Measurements from ENCODE around the gene GNAI3. TPM values are rescaled to one million over a fixed set of nuclear protein-coding genes. Genes with fewer than 3 reads are reported as not detected.

The GNAI3 gene
- polyA plus RNA-seq, 1 donor (not counting 4 experiments of a cell fraction or from before 2014, with no cell fraction given) = 14.1 TPM

GRCh38 chr1:109657970-109658369, 109.6 kb downstream of the GNAI3 start:
- H3K4me2 ChIP-seq (ENCODE audit: control insufficient read depth, extremely low read depth, insufficient read depth, low read depth, low read length) = no peak overlapping the region
- H3K27me3 ChIP-seq (ENCODE audit: control insufficient read depth, extremely low read depth, insufficient read depth, low read length) = no peaks in the 10 kb centered on the region
- H2AFZ ChIP-seq (ENCODE audit: control insufficient read depth, low read length) = no peak overlapping the region
- dilution Hi-C loops (cut with MboI; ENCODE audit: extremely low pct_ligation_motif_present, low sequenced_read_pairs) = no loop called here
- no peak overlapping the region for H3K9ac ChIP-seq (ENCODE audit: control insufficient read depth, extremely low read depth, insufficient read depth, low read length)
- no peak overlapping the region for H3K27ac ChIP-seq (ENCODE audit: control insufficient read depth, insufficient read depth, low read length)
- no peaks in the 10 kb centered on the region for H3K36me3 ChIP-seq (ENCODE audit: control insufficient read depth in 2 of 2, extremely low read depth in 1 of 2, insufficient read depth in 2 of 2, low read length in 2 of 2)
- H3K79me2 ChIP-seq (ENCODE audit: control insufficient read depth, insufficient read depth, low read length) = no peaks in the 10 kb centered on the region
- no peaks in the 10 kb centered on the region for H4K20me1 ChIP-seq (ENCODE audit: control insufficient read depth, extremely low read depth, insufficient read depth, low read length)
- FAIRE-seq (no peak), DNase-seq (ENCODE audit: low read depth, low spot score) (no peak)
- TF ChIP-seq CTCF (optimal IDR thresholded peaks at IDR 0.05 in 1 of 3, IDR thresholded peaks at IDR 0.05 in 1 of 3, conservative IDR thresholded peaks at IDR 0.05 in 1 of 3; ENCODE audit: extremely low read depth in 1 of 3, insufficient read depth in 2 of 3, low read length in 3 of 3) (no peak), EZH2 (IDR thresholded peaks at IDR 0.05; ENCODE audit: low read length) (no peak)
- H3K4me1 ChIP-seq (ENCODE audit: control insufficient read depth, extremely low read depth, insufficient read depth, low read length) = peaks cover 7% of the 10 kb centered on the region
- H3K9me3 ChIP-seq (ENCODE audit: control insufficient read depth, low read depth, low read length) = no peaks in the 10 kb centered on the region
- no peaks in the 10 kb centered on the region for H3K9me1 ChIP-seq (ENCODE audit: control insufficient read depth, extremely low read depth, insufficient read depth, low read length)
- no peak overlapping the region for H3K4me3 ChIP-seq (ENCODE audit: control insufficient read depth in 2 of 3, extremely low read depth in 1 of 3, insufficient read depth in 2 of 3, low read depth in 1 of 3, low read length in 3 of 3)

GRCh38 chr1:109658533-109659042, 110.2 kb downstream of the GNAI3 start:
- dilution Hi-C loops (cut with MboI; ENCODE audit: extremely low pct_ligation_motif_present, low sequenced_read_pairs) = no loop called here
- FAIRE-seq = no peak
- Histone ChIP-seq H3K4me2 (ENCODE audit: control insufficient read depth, extremely low read depth, insufficient read depth, low read depth, low read length) (no peak overlapping the region), H2AFZ (ENCODE audit: control insufficient read depth, low read length) (no peak overlapping the region), H3K36me3 (ENCODE audit: control insufficient read depth in 2 of 2, extremely low read depth in 1 of 2, insufficient read depth in 2 of 2, low read length in 2 of 2) (no peaks in the 10 kb centered on the region), H3K79me2 (ENCODE audit: control insufficient read depth, insufficient read depth, low read length) (no peaks in the 10 kb centered on the region), H4K20me1 (ENCODE audit: control insufficient read depth, extremely low read depth, insufficient read depth, low read length) (no peaks in the 10 kb centered on the region), H3K9ac (ENCODE audit: control insufficient read depth, extremely low read depth, insufficient read depth, low read length) (no peak overlapping the region), H3K4me3 (ENCODE audit: control insufficient read depth in 2 of 3, extremely low read depth in 1 of 3, insufficient read depth in 2 of 3, low read depth in 1 of 3, low read length in 3 of 3) (no peak overlapping the region), H3K9me3 (ENCODE audit: control insufficient read depth, low read depth, low read length) (no peaks in the 10 kb centered on the region), H3K4me1 (ENCODE audit: control insufficient read depth, extremely low read depth, insufficient read depth, low read length) (peaks cover 7% of the 10 kb centered on the region), H3K27me3 (ENCODE audit: control insufficient read depth, extremely low read depth, insufficient read depth, low read length) (no peaks in the 10 kb centered on the region), H3K27ac (ENCODE audit: control insufficient read depth, insufficient read depth, low read length) (no peak overlapping the region), H3K9me1 (ENCODE audit: control insufficient read depth, extremely low read depth, insufficient read depth, low read length) (no peaks in the 10 kb centered on the region)
- DNase-seq (ENCODE audit: low read depth, low spot score) = no peak
- TF ChIP-seq CTCF (optimal IDR thresholded peaks at IDR 0.05 in 1 of 3, IDR thresholded peaks at IDR 0.05 in 1 of 3, conservative IDR thresholded peaks at IDR 0.05 in 1 of 3; ENCODE audit: extremely low read depth in 1 of 3, insufficient read depth in 2 of 3, low read length in 3 of 3) = no peak
- TF ChIP-seq EZH2 (IDR thresholded peaks at IDR 0.05; ENCODE audit: low read length) = no peak
